ENCODE measurements around the gene EFCAB12. TPM values are rescaled to one million over a fixed set of nuclear protein-coding genes. Genes with fewer than 3 reads are reported as not detected.

Gene EFCAB12
- total RNA-seq, 3 donors from 2014 or later (not counting 1 experiment from before 2014, with no cell fraction given) = 0.94 to 3.3 (median 1.4) TPM

GRCh38 chr3:129432671-129433070 lies 4.2 kb upstream of the EFCAB12 start:
- Mint-ChIP-seq H3K36me3 (peaks cover 10% of the 10 kb centered on the region), H3K9me3 (no peaks in the 10 kb centered on the region), H3K4me3 (no peak overlapping the region), H3K27ac (peak overlapping the region in 1 of 2 donors; percentile 47), H3K4me1 (peaks cover 58 to 59% of the 10 kb centered on the region in 2 donors), H3K27me3 (ENCODE audit: low read depth in 2 of 2) (no peaks in the 10 kb centered on the region)
- H3K4me3 ChIP-seq (ENCODE audit: low read length) = no peak overlapping the region
- no peaks in the 10 kb centered on the region for H3K27me3 ChIP-seq (ENCODE audit: control insufficient read depth, insufficient read depth, low read length)
- peaks cover 48% of the 10 kb centered on the region for H3K36me3 ChIP-seq (ENCODE audit: control insufficient read depth, insufficient read depth, low read length)
- H3K9me3 ChIP-seq (ENCODE audit: control insufficient read depth, insufficient read depth, low read length) = no peaks in the 10 kb centered on the region
- DNase-seq = no peak
- ATAC-seq = no peak
- no peak overlapping the region for H3K27ac ChIP-seq (ENCODE audit: low read length)
- TF ChIP-seq CTCF (IDR thresholded peaks at IDR 0.05) = no peak
- H3K4me1 ChIP-seq (ENCODE audit: control insufficient read depth, insufficient read depth, low read length) = peaks cover 17% of the 10 kb centered on the region
- intact Hi-C loops (cut with micrococcal nuclease) = no loop called here

GRCh38 chr3:129432036-129432435 lies 3.6 kb upstream of the EFCAB12 start:
- intact Hi-C loops (cut with micrococcal nuclease) = no loop called here
- peaks cover 44% of the 10 kb centered on the region for H3K36me3 ChIP-seq (ENCODE audit: control insufficient read depth, insufficient read depth, low read length)
- H3K4me3 Mint-ChIP-seq = no peak overlapping the region
- H3K4me3 ChIP-seq (ENCODE audit: low read length) = no peak overlapping the region
- H3K9me3 Mint-ChIP-seq = no peaks in the 10 kb centered on the region
- no peaks in the 10 kb centered on the region for H3K9me3 ChIP-seq (ENCODE audit: control insufficient read depth, insufficient read depth, low read length)
- H3K27ac ChIP-seq (ENCODE audit: low read length) = no peak overlapping the region
- no peak for DNase-seq
- H3K27me3 ChIP-seq (ENCODE audit: control insufficient read depth, insufficient read depth, low read length) = no peaks in the 10 kb centered on the region
- no peak for TF ChIP-seq CTCF (IDR thresholded peaks at IDR 0.05)
- peaks cover 59 to 60% of the 10 kb centered on the region in 2 donors for H3K4me1 Mint-ChIP-seq
- 20% methylated on average over 4 of the region's 7 CpGs for WGBS (ENCODE audit: insufficient coverage)
- H3K36me3 Mint-ChIP-seq = peaks cover 9% of the 10 kb centered on the region
- ATAC-seq = no peak
- peak overlapping the region; percentile 43 to 47 for H3K27ac Mint-ChIP-seq
- H3K27me3 Mint-ChIP-seq (ENCODE audit: low read depth in 2 of 2) = no peaks in the 10 kb centered on the region
- H3K4me1 ChIP-seq (ENCODE audit: control insufficient read depth, insufficient read depth, low read length) = peaks cover 22% of the 10 kb centered on the region

GRCh38 chr3:129429602-129430001 lies 1.2 kb upstream of the EFCAB12 start:
- H3K27me3 ChIP-seq (ENCODE audit: control insufficient read depth, insufficient read depth, low read length) = no peaks in the 10 kb centered on the region
- intact Hi-C loops (cut with micrococcal nuclease) = no loop called here
- peaks cover 22% of the 10 kb centered on the region for H3K4me1 ChIP-seq (ENCODE audit: control insufficient read depth, insufficient read depth, low read length)
- no peaks in the 10 kb centered on the region for H3K9me3 ChIP-seq (ENCODE audit: control insufficient read depth, insufficient read depth, low read length)
- ATAC-seq (no peak), DNase-seq (no peak)
- Mint-ChIP-seq H3K36me3 (no peaks in the 10 kb centered on the region), H3K4me1 (peaks cover 35 to 39% of the 10 kb centered on the region in 2 donors), H3K27me3 (ENCODE audit: low read depth in 2 of 2) (no peaks in the 10 kb centered on the region), H3K9me3 (no peaks in the 10 kb centered on the region), H3K4me3 (no peak overlapping the region), H3K27ac (peak overlapping the region; percentile 20 to 43)
- H3K4me3 ChIP-seq (ENCODE audit: low read length) = no peak overlapping the region
- no peak for TF ChIP-seq CTCF (IDR thresholded peaks at IDR 0.05)
- peaks cover 33% of the 10 kb centered on the region for H3K36me3 ChIP-seq (ENCODE audit: control insufficient read depth, insufficient read depth, low read length)
- 67% methylated on average over 4 of the region's 4 CpGs for WGBS (ENCODE audit: insufficient coverage)
- H3K27ac ChIP-seq (ENCODE audit: low read length) = no peak overlapping the region

GRCh38 chr3:129429080-129429451 lies 630 bp upstream of the EFCAB12 start:
- peaks cover 22% of the 10 kb centered on the region for H3K4me1 ChIP-seq (ENCODE audit: control insufficient read depth, insufficient read depth, low read length)
- no peak for TF ChIP-seq CTCF (IDR thresholded peaks at IDR 0.05)

More at GRCh38 chr3:129429080-129429451, 630 bp upstream of the EFCAB12 start:
- no peaks in the 10 kb centered on the region for H3K9me3 ChIP-seq (ENCODE audit: control insufficient read depth, insufficient read depth, low read length)
- peak overlapping the region; percentile 43 for H3K4me3 Mint-ChIP-seq
- ATAC-seq = no peak
- peaks cover 30% of the 10 kb centered on the region for H3K36me3 ChIP-seq (ENCODE audit: control insufficient read depth, insufficient read depth, low read length)
- H3K27ac ChIP-seq (ENCODE audit: low read length) = peak overlapping the region; percentile 1
- no peak for DNase-seq
- no peaks in the 10 kb centered on the region for H3K36me3 Mint-ChIP-seq
- intact Hi-C loops (cut with micrococcal nuclease) = no loop called here
- H3K27me3 ChIP-seq (ENCODE audit: control insufficient read depth, insufficient read depth, low read length) = no peaks in the 10 kb centered on the region
- H3K9me3 Mint-ChIP-seq = no peaks in the 10 kb centered on the region
- no peak overlapping the region for H3K4me3 ChIP-seq (ENCODE audit: low read length)
- H3K4me1 Mint-ChIP-seq = peaks cover 31 to 38% of the 10 kb centered on the region in 2 donors
- 94% methylated on average over 3 of the region's 3 CpGs for WGBS (ENCODE audit: insufficient coverage)
- peak overlapping the region; percentile 43 to 67 for H3K27ac Mint-ChIP-seq
- H3K27me3 Mint-ChIP-seq (ENCODE audit: low read depth in 2 of 2) = no peaks in the 10 kb centered on the region

Measured in natural killer cell (primary cell).